Uterine smooth muscle cell (primary cell): ENCODE data around the gene HAS3. TPM values are rescaled to one million over a fixed set of nuclear protein-coding genes. Genes with fewer than 3 reads are reported as not detected.

Experiments
- total RNA-seq: library from RNA; depleted of rRNA; stranded (reverse); fragments of >200 nt; gene quantifications from 2 replicates; pipeline ENCODE4 v1.2.3, GENCODE V29; 2014

Gene HAS3, protein sequence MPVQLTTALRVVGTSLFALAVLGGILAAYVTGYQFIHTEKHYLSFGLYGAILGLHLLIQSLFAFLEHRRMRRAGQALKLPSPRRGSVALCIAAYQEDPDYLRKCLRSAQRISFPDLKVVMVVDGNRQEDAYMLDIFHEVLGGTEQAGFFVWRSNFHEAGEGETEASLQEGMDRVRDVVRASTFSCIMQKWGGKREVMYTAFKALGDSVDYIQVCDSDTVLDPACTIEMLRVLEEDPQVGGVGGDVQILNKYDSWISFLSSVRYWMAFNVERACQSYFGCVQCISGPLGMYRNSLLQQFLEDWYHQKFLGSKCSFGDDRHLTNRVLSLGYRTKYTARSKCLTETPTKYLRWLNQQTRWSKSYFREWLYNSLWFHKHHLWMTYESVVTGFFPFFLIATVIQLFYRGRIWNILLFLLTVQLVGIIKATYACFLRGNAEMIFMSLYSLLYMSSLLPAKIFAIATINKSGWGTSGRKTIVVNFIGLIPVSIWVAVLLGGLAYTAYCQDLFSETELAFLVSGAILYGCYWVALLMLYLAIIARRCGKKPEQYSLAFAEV
- 0.25 and 0.44 TPM in 2 replicates for total RNA-seq

DNA sequence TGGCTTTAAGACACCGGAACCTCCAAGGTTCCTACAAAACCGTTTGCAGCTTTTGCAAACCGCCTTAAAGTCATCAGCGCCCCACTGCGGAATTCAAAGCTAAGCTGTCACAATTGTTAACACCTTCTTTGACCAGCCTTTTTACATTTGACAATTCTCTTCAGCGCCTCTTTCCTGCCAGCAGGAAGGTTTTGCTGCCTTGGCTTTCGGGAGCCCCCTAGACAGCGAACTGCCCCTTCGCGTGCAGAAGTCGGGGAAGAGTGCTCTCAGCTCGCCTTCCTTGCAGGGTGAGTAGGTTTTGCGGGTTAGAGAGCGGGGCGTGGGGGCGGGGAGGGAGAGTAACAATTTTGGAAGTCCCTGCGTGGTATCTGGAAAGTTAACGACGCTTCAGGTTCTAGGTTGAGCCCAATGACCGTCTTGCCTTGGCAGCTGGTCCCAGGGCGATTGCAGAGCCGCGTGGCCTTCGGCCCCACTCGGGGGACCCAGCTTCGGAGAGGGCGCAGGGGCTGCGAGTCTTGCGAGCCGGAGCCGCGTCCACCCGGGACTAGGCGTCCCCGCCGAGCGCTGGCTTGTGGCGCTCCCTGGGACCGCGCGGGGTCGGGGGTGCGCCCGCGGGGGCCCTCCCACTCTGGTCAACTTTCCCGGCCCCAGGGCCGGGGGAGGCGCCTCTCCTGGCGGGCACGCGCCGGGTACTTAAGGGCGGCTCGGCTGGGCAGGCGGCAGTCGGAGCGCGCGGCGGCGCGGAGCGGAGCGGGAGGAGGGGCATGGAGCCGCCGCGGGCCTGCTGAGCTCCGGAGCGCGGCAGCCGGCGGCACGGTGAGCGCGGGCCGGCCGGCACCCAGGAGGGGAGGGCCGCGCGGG lies at the start of gene HAS3:
Gene HAS3, plus strand, starts transcription at position 153 of the 861 bp plus-strand sequence. CDS start 3,743 bp downstream, outside the sequence.

DNA sequence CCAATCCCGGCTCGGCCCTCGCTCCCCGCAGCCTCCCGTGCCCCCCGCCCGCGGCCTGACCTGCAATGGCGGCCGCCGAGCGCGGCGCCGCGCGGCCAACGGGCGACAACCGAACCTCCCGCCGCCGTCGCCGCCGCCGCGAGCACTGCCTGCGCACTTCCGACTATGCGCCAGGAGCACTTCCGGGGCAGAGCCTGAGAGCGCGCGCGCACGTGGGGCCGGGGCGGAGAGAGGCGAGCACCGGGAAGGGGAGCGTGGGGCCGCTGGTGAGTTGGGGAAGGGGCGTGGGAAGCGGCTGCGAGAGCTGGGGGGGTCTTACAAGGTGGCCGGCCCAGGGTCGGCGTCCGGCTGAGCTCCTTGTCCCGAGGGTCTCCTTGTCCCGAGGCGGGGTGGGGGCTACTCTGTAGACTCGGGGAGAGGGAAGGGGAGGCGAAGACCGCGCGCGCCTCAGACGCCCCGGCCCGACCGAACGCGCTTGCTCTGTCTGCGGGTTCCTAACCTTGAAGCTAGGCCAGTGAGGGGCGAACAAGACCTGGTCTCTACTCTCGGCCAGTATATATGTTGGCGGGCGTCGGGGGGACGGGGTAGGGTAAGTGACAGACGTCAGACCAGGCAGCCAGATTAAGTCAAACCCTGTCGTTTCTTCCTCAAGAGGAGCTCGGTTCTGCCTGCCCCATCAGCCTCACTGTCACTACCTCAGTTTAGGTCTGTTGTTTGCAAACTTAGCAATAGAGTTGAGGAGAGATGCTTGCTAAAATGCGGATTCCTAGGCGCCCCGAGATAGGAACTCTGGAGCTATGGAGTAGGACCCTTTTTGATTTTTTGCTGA lies 27.2 kb downstream of the HAS3 start, which contains the start of the genes CHTF8 and UTP4:
Gene CHTF8, minus strand, starts transcription at position 165 of the 829 bp plus-strand sequence. CDS start 11,130 bp downstream, outside the sequence.
Gene UTP4, plus strand, starts transcription at position 226 of the 829 bp plus-strand sequence. CDS start 811 bp downstream, outside the sequence.

Other genes starting within 250 kb of the HAS3 start
- gene CHTF8, start 26.9 kb downstream of the HAS3 start, total RNA-seq, result 48.4 and 52.8 TPM in 2 replicates
- 17.1 and 22.9 TPM in 2 replicates for gene UTP4, start 27.0 kb downstream of the HAS3 start, total RNA-seq
- 70.2 and 92.4 TPM in 2 replicates for gene SNTB2, start 81.5 kb downstream of the HAS3 start, total RNA-seq
- 35.7 and 43.6 TPM in 2 replicates for gene VPS4A, start 205.7 kb downstream of the HAS3 start, total RNA-seq
- gene PDF, start 224.9 kb downstream of the HAS3 start, total RNA-seq, result 21.6 and 30.3 TPM in 2 replicates
- 36.1 and 39.1 TPM in 2 replicates for gene COG8, start 233.9 kb downstream of the HAS3 start, total RNA-seq
- 20.4 and 31.1 TPM in 2 replicates for gene NIP7, start 234.1 kb downstream of the HAS3 start, total RNA-seq
- gene TMED6, start 246.1 kb downstream of the HAS3 start, total RNA-seq, result 0.11 TPM in 1 of 2 replicates, not detected in the other